H9 (cell line): ENCODE results near the gene CYBB. TPM values are rescaled to one million over a fixed set of nuclear protein-coding genes. Genes with fewer than 3 reads are reported as not detected.

Source experiments
- DNase-seq: peaks from one replicate; pipeline ENCODE4 v3.0.0-alpha.2; 2017
- H2AFZ ChIP-seq: one replicate; pipeline ENCODE4 v1.6.1; 2013; ENCODE audit warnings: mild to moderate bottlenecking, low read length, control low read depth, moderate library complexity
- H2AK5ac ChIP-seq: 2 replicates; pipeline ENCODE4 v1.6.1; 2013; ENCODE audit warnings: low read length, control low read depth, mixed read lengths; ENCODE audit not compliant: insufficient read length
- H2BK120ac ChIP-seq: one replicate; pipeline ENCODE4 v1.6.1; 2013; ENCODE audit warnings: low read depth, mild to moderate bottlenecking, low read length, control low read depth, inconsistent platforms; ENCODE audit not compliant: poor library complexity, severe bottlenecking
- H2BK12ac ChIP-seq: 2 replicates; pipeline ENCODE4 v1.6.1; 2013; ENCODE audit warnings: low read length, control low read depth, mixed read lengths, low read depth; ENCODE audit not compliant: insufficient read length
- H2BK15ac ChIP-seq: 2 replicates; pipeline ENCODE4 v1.6.1; 2013; ENCODE audit warnings: low read depth, low read length, control low read depth
- H2BK20ac ChIP-seq: one replicate; pipeline ENCODE4 v1.6.1; 2013; ENCODE audit warnings: low read depth, mild to moderate bottlenecking, low read length, control low read depth, inconsistent platforms; ENCODE audit not compliant: poor library complexity, severe bottlenecking
- H2BK5ac ChIP-seq: 2 replicates; pipeline ENCODE4 v1.6.1; 2013; ENCODE audit warnings: low read length, control low read depth, mixed read lengths; ENCODE audit not compliant: insufficient read length
- H3K14ac ChIP-seq: 2 replicates; pipeline ENCODE4 v1.6.1; 2013; ENCODE audit warnings: low read length, control low read depth; ENCODE audit not compliant: insufficient read depth
- H3K18ac ChIP-seq: 2 replicates; pipeline ENCODE4 v1.6.1; 2013; ENCODE audit warnings: low read depth, mild to moderate bottlenecking, mixed read lengths, low read length, control low read depth; ENCODE audit not compliant: insufficient read length
- H3K23ac ChIP-seq: 2 replicates; pipeline ENCODE4 v1.6.1; 2013; ENCODE audit warnings: low read length, control low read depth, mixed read lengths, low read depth; ENCODE audit not compliant: insufficient read length
- H3K23me2 ChIP-seq: 2 replicates; pipeline ENCODE4 v1.6.1; 2013; ENCODE audit warnings: low read depth, mild to moderate bottlenecking, mixed read lengths, low read length, control low read depth; ENCODE audit not compliant: insufficient read length, poor library complexity, severe bottlenecking
- H3K27ac ChIP-seq: 2 replicates; pipeline ENCODE4 v1.5.1; 2013; ENCODE audit warnings: low read length, control low read depth, mixed read lengths, low read depth; ENCODE audit not compliant: insufficient read length
- H3K27me3 ChIP-seq: 2 replicates; pipeline ENCODE4 v1.6.1; 2013; ENCODE audit warnings: low read length, control low read depth, inconsistent platforms; ENCODE audit not compliant: insufficient read depth
- H3K4ac ChIP-seq: 2 replicates; pipeline ENCODE4 v1.6.1; 2013; ENCODE audit warnings: low read depth, mild to moderate bottlenecking, control low read depth, inconsistent platforms, low read length, moderate library complexity
- H3K4me1 ChIP-seq: 2 replicates; pipeline ENCODE4 v1.6.1; 2013; ENCODE audit warnings: low read length, control low read depth, inconsistent platforms; ENCODE audit not compliant: insufficient read depth
- H3K4me2 ChIP-seq: 2 replicates; pipeline ENCODE4 v1.6.1; 2013; ENCODE audit warnings: low read length, control low read depth, mixed read lengths; ENCODE audit not compliant: insufficient read length, insufficient read depth
- H3K56ac ChIP-seq: 2 replicates; pipeline ENCODE4 v1.6.1; 2013; ENCODE audit warnings: low read depth, mild to moderate bottlenecking, mixed read lengths, low read length, control low read depth; ENCODE audit not compliant: insufficient read length
- H3K79me1 ChIP-seq: 2 replicates; pipeline ENCODE4 v1.6.1; 2013; ENCODE audit warnings: low read depth, mild to moderate bottlenecking, moderate library complexity, low read length, control low read depth, inconsistent platforms; ENCODE audit not compliant: insufficient read depth, poor library complexity, severe bottlenecking
- H3K79me2 ChIP-seq: 2 replicates; pipeline ENCODE4 v1.6.1; 2013; ENCODE audit warnings: low read length, control low read depth, inconsistent platforms; ENCODE audit not compliant: insufficient read depth
- H3K9ac ChIP-seq: 2 replicates; pipeline ENCODE4 v1.6.1; 2013; ENCODE audit warnings: low read length, control low read depth, mixed read lengths; ENCODE audit not compliant: insufficient read length; ENCODE audit errors: extremely low read depth
- H3K9me3 ChIP-seq: one replicate; pipeline ENCODE4 v1.6.1; 2013; ENCODE audit warnings: low read depth, low read length, inconsistent platforms; ENCODE audit not compliant: control insufficient read depth
- H3T11ph ChIP-seq: one replicate; pipeline ENCODE4 v1.6.1; 2013; ENCODE audit warnings: mild to moderate bottlenecking, low read length, control low read depth, inconsistent platforms
- H4K20me1 ChIP-seq: one replicate; pipeline ENCODE4 v1.6.1; 2013; ENCODE audit not compliant: control insufficient read depth, insufficient read length, insufficient read depth
- H4K5ac ChIP-seq: 2 replicates; pipeline ENCODE4 v1.6.1; 2013; ENCODE audit warnings: low read depth, mild to moderate bottlenecking, mixed read lengths, low read length, control low read depth; ENCODE audit not compliant: insufficient read length
- H4K8ac ChIP-seq: replicated peaks from 2 replicates; pipeline ENCODE4 v1.6.1; 2013; ENCODE audit warnings: low read length, control low read depth, mixed read lengths, low read depth; ENCODE audit not compliant: insufficient read length
- H4K91ac ChIP-seq: 2 replicates; pipeline ENCODE4 v1.6.1; 2013; ENCODE audit warnings: low read depth, mild to moderate bottlenecking, moderate library complexity, mixed read lengths, low read length, control low read depth; ENCODE audit not compliant: insufficient read length
- H3K27ac Mint-ChIP-seq, 3 experiments: 2 replicates in 2 of 3; 3 replicates in 1 of 3; pipeline ENCODE4 v1.8.0; 2020 to 2021; ENCODE audit warnings: mixed read lengths in 3 of 3, mild to moderate bottlenecking in 1 of 3, moderate library complexity in 1 of 3
- H3K27me3 Mint-ChIP-seq: 2 replicates; pipeline ENCODE4 v1.8.0; 2021; ENCODE audit warnings: low read depth, mild to moderate bottlenecking, moderate library complexity, mixed read lengths
- H3K36me3 Mint-ChIP-seq, 3 experiments: 2 replicates in 2 of 3; 3 replicates in 1 of 3; pipeline ENCODE4 v1.8.0; 2020 to 2021; ENCODE audit warnings: low read depth in 3 of 3, mixed read lengths in 3 of 3; ENCODE audit not compliant: insufficient read depth in 1 of 3
- H3K4me1 Mint-ChIP-seq, 2 experiments: 2 replicates each; pipeline ENCODE4 v1.8.0; 2020; ENCODE audit warnings: mixed read lengths in 2 of 2
- H3K4me3 Mint-ChIP-seq, 2 experiments: 2 replicates in 1 of 2; 3 replicates in 1 of 2; pipeline ENCODE4 v1.8.0; 2020 to 2021; ENCODE audit warnings: mild to moderate bottlenecking in 2 of 2, mixed read lengths in 2 of 2, moderate library complexity in 1 of 2
- H3K9me3 Mint-ChIP-seq, 2 experiments: 2 replicates in 1 of 2; 3 replicates in 1 of 2; pipeline ENCODE4 v1.8.0; 2020; ENCODE audit warnings: mild to moderate bottlenecking in 2 of 2, mixed read lengths in 2 of 2, moderate library complexity in 1 of 2
- CTCF ChIP-seq: fragments of 200-600 bp; sonication (generic); conservative IDR thresholded peaks from 3 replicates; pipeline ENCODE4 v1.8.0; 2021; ENCODE audit warnings: antibody characterized with exemption, mild to moderate bottlenecking
- total RNA-seq: library from RNA; stranded (reverse); gene quantifications from 2 replicates; pipeline ENCODE4 v1.2.1, GENCODE V29; 2021

CYBB gene
- total RNA-seq, 1 experiment from 2014 or later = 0.07 TPM

GRCh38 chrX:37752936-37753335 is 26.9 kb upstream of the CYBB start:
- H4K8ac ChIP-seq = no peak overlapping the region
- Mint-ChIP-seq H3K9me3 (peaks cover 42 to 48% of the 10 kb centered on the region in 2 experiments), H3K27me3 (no peaks in the 10 kb centered on the region), H3K27ac (no peak overlapping the region), H3K4me1 (no peaks in the 10 kb centered on the region), H3K4me3 (no peak overlapping the region), H3K36me3 (0 out of 7 replicates have a peak, but pooled peaks cover 0 to 1% (median 0%) of the 10 kb centered on the region in 3 experiments)
- no peak overlapping the region for H2BK120ac ChIP-seq
- H3K27ac ChIP-seq = no peak overlapping the region
- H3K4ac ChIP-seq = no peak overlapping the region
- no peak overlapping the region for H3K4me2 ChIP-seq
- H3K14ac ChIP-seq = no peak overlapping the region
- H3K23ac ChIP-seq = no peak overlapping the region
- H2AK5ac ChIP-seq = no peak overlapping the region
- H2AFZ ChIP-seq = no peak overlapping the region
- no peak overlapping the region for H3K18ac ChIP-seq
- H4K91ac ChIP-seq = no peak overlapping the region
- H2BK12ac ChIP-seq = no peak overlapping the region
- H3K9me3 ChIP-seq = no peaks in the 10 kb centered on the region
- no peaks in the 10 kb centered on the region for H3K27me3 ChIP-seq
- no peak for DNase-seq
- H3K23me2 ChIP-seq = no peaks in the 10 kb centered on the region
- no peak overlapping the region for H2BK5ac ChIP-seq
- no peaks in the 10 kb centered on the region for H4K20me1 ChIP-seq
- H3K56ac ChIP-seq = no peak overlapping the region
- H3K79me2 ChIP-seq = no peaks in the 10 kb centered on the region
- no peak for TF ChIP-seq CTCF
- no peak overlapping the region for H2BK20ac ChIP-seq
- no peak overlapping the region for H2BK15ac ChIP-seq
- H3K9ac ChIP-seq = no peak overlapping the region
- H3T11ph ChIP-seq = no peak overlapping the region
- H3K4me1 ChIP-seq = no peaks in the 10 kb centered on the region
- H4K5ac ChIP-seq = no peak overlapping the region
- H3K79me1 ChIP-seq = no peaks in the 10 kb centered on the region
